Effector memory CD4-positive, alpha-beta T cell (primary cell): ENCODE results near the gene PLXNA3.

Source experiments
- DNase-seq, 3 donors: peaks; one replicate each; pipeline ENCODE4 v3.0.0-alpha.2; 2020
- H3K27ac ChIP-seq: 2 replicates; pipeline ENCODE4 v1.7.0; 2013; ENCODE audit warnings: mild to moderate bottlenecking, low read length, moderate library complexity; ENCODE audit not compliant: insufficient read depth, poor library complexity, severe bottlenecking
- H3K27me3 ChIP-seq: replicated peaks from 2 replicates; pipeline ENCODE4 v1.7.0; 2013; ENCODE audit warnings: mild to moderate bottlenecking, low read length; ENCODE audit not compliant: insufficient read depth, control insufficient read depth, poor library complexity, severe bottlenecking
- H3K36me3 ChIP-seq: 2 replicates; pipeline ENCODE4 v1.7.0; 2013; ENCODE audit warnings: mild to moderate bottlenecking, low read length, moderate library complexity; ENCODE audit not compliant: control insufficient read depth, insufficient read depth
- H3K4me1 ChIP-seq: 2 replicates; pipeline ENCODE4 v1.7.0; 2013; ENCODE audit warnings: low read length, mild to moderate bottlenecking; ENCODE audit not compliant: control insufficient read depth, insufficient read depth, poor library complexity, severe bottlenecking
- H3K4me3 ChIP-seq: 2 replicates; pipeline ENCODE4 v1.7.0; 2013; ENCODE audit warnings: low read length, low read depth, mild to moderate bottlenecking; ENCODE audit not compliant: insufficient read depth, poor library complexity, severe bottlenecking
- H3K9me3 ChIP-seq: 2 replicates; pipeline ENCODE4 v1.7.0; 2013; ENCODE audit warnings: mild to moderate bottlenecking, low read length, moderate library complexity; ENCODE audit not compliant: control insufficient read depth

The PLXNA3 gene

GRCh38 chrX:154441984-154442707 lies 15.9 kb upstream of the PLXNA3 start:
- no peak overlapping the region for H3K27ac ChIP-seq
- H3K36me3 ChIP-seq = peaks cover 2% of the 10 kb centered on the region
- peaks cover 29% of the 10 kb centered on the region for H3K4me1 ChIP-seq
- H3K9me3 ChIP-seq = no peaks in the 10 kb centered on the region
- no peaks in the 10 kb centered on the region for H3K27me3 ChIP-seq
- no peak for DNase-seq
- H3K4me3 ChIP-seq = no peak overlapping the region

GRCh38 chrX:154443479-154443910 lies 14.6 kb upstream of the PLXNA3 start:
- H3K4me3 ChIP-seq = no peak overlapping the region

GRCh38 chrX:154443992-154444754 lies 13.9 kb upstream of the PLXNA3 start, which contains the start of gene FAM50A:
Gene FAM50A, plus strand, starts transcription at chrX:154444141. Its CDS starts 95 bp downstream, at chrX:154444236.
- H3K4me1 ChIP-seq = peaks cover 22% of the 10 kb centered on the region
- no peaks in the 10 kb centered on the region for H3K27me3 ChIP-seq
- H3K9me3 ChIP-seq = no peaks in the 10 kb centered on the region
- peaks cover 15% of the 10 kb centered on the region for H3K36me3 ChIP-seq
- peak within 1 kb of the TSS; percentile 80 for H3K27ac ChIP-seq
- peak; percentile 56 to 68 (median 61) for DNase-seq
- peak within 1 kb of the TSS; percentile 46 for H3K4me3 ChIP-seq

More at GRCh38 chrX:154443479-154443910, 14.6 kb upstream of the PLXNA3 start:
- Histone ChIP-seq H3K36me3 (peaks cover 8% of the 10 kb centered on the region), H3K9me3 (no peaks in the 10 kb centered on the region), H3K4me1 (peaks cover 23% of the 10 kb centered on the region), H3K27me3 (no peaks in the 10 kb centered on the region), H3K27ac (peak overlapping the region; percentile 80)
- no peak for DNase-seq

GRCh38 chrX:154444755-154445246 lies 13.3 kb upstream of the PLXNA3 start:
- no peaks in the 10 kb centered on the region for H3K27me3 ChIP-seq
- no peaks in the 10 kb centered on the region for H3K9me3 ChIP-seq
- peaks cover 19% of the 10 kb centered on the region for H3K36me3 ChIP-seq
- peak overlapping the region; percentile 46 for H3K4me3 ChIP-seq
- peak overlapping the region; percentile 55 for H3K27ac ChIP-seq
- H3K4me1 ChIP-seq = peaks cover 22% of the 10 kb centered on the region
- no peak for DNase-seq

- H3K36me3 ChIP-seq = peaks cover 22% of the 10 kb centered on the region
- H3K9me3 ChIP-seq = no peaks in the 10 kb centered on the region
- no peak overlapping the region for H3K27ac ChIP-seq
- H3K4me3 ChIP-seq = no peak overlapping the region
- H3K4me1 ChIP-seq = peaks cover 22% of the 10 kb centered on the region
- no peak for DNase-seq
- H3K27me3 ChIP-seq = no peaks in the 10 kb centered on the region
These were observed 12.3 kb upstream of the PLXNA3 start for GRCh38 chrX:154445776-154446175.

- no peaks in the 10 kb centered on the region for H3K9me3 ChIP-seq
- no peak overlapping the region for H3K27ac ChIP-seq
- no peak for DNase-seq
- no peaks in the 10 kb centered on the region for H3K27me3 ChIP-seq
- H3K4me3 ChIP-seq = no peak overlapping the region
- H3K4me1 ChIP-seq = peaks cover 22% of the 10 kb centered on the region
- H3K36me3 ChIP-seq = peaks cover 22% of the 10 kb centered on the region
These were observed 11.7 kb upstream of the PLXNA3 start for GRCh38 chrX:154446430-154446829.

- Histone ChIP-seq H3K27ac (no peak overlapping the region), H3K36me3 (peaks cover 22% of the 10 kb centered on the region), H3K4me1 (peaks cover 14% of the 10 kb centered on the region), H3K9me3 (no peaks in the 10 kb centered on the region), H3K4me3 (no peak overlapping the region), H3K27me3 (no peaks in the 10 kb centered on the region)
- no peak for DNase-seq
These were observed 9.6 kb upstream of the PLXNA3 start for GRCh38 chrX:154448484-154448883.

- Histone ChIP-seq H3K9me3 (no peaks in the 10 kb centered on the region), H3K27ac (no peak overlapping the region), H3K27me3 (no peaks in the 10 kb centered on the region), H3K4me1 (peaks cover 8% of the 10 kb centered on the region), H3K4me3 (no peak overlapping the region), H3K36me3 (peaks cover 22% of the 10 kb centered on the region)
- DNase-seq = no peak
These were observed 8.5 kb upstream of the PLXNA3 start for GRCh38 chrX:154449618-154450017.

- H3K27ac ChIP-seq = no peak overlapping the region
- no peaks in the 10 kb centered on the region for H3K27me3 ChIP-seq
- DNase-seq = no peak
- H3K4me1 ChIP-seq = peaks cover under 1% of the 10 kb centered on the region
- H3K4me3 ChIP-seq = no peak overlapping the region
- H3K36me3 ChIP-seq = peaks cover 22% of the 10 kb centered on the region
- no peaks in the 10 kb centered on the region for H3K9me3 ChIP-seq
These were observed 7.8 kb upstream of the PLXNA3 start for GRCh38 chrX:154450312-154450711.

GRCh38 chrX:154452823-154453222 lies 5.3 kb upstream of the PLXNA3 start:
- H3K36me3 ChIP-seq = peaks cover 17% of the 10 kb centered on the region
- no peaks in the 10 kb centered on the region for H3K27me3 ChIP-seq
- no peaks in the 10 kb centered on the region for H3K4me1 ChIP-seq
- no peak overlapping the region for H3K4me3 ChIP-seq
- DNase-seq = no peak
- no peaks in the 10 kb centered on the region for H3K9me3 ChIP-seq
- no peak overlapping the region for H3K27ac ChIP-seq
